ENCODE results near the gene ATG16L1. TPM values are rescaled to one million over a fixed set of nuclear protein-coding genes. Genes with fewer than 3 reads are reported as not detected.

ATG16L1 gene
- total and polyA plus RNA-seq, 7 donors, result 16.2 to 37.3 (median 19.6) TPM

GRCh38 chr2:233211548-233211895, 40.0 kb upstream of the ATG16L1 start:
- peaks cover 0 to 27% (median 24%) of the 10 kb centered on the region in 4 donors for H3K4me1 ChIP-seq
- intact Hi-C loops (cut with DNase I), result no loop called here
- H3K36me3 ChIP-seq, result no peaks in the 10 kb centered on the region
- no peak for DNase-seq
- no peak for TF ChIP-seq EP300 (IDR thresholded peaks at IDR 0.05)
- no peak for TF ChIP-seq POLR2AphosphoS5 (IDR thresholded peaks at IDR 0.05)
- no peak for TF ChIP-seq POLR2A (IDR thresholded peaks at IDR 0.05)
- no peak for TF ChIP-seq CTCF (IDR thresholded peaks at IDR 0.05)
- 75 to 83% methylated on average over 3 of the region's 3 CpGs for WGBS, 2 donors
- H3K4me3 ChIP-seq, result peak overlapping the region in 3 of 4 donors; percentile 14 to 23 (median 20)
- no peaks in the 10 kb centered on the region for H3K9me3 ChIP-seq
- peak overlapping the region; percentile 8 to 67 (median 50) for H3K27ac ChIP-seq
- no peaks in the 10 kb centered on the region for H3K27me3 ChIP-seq

- WGBS, 2 donors, result 76 to 91% methylated on average over 15 of the region's 15 CpGs
- Histone ChIP-seq H3K9me3 (no peaks in the 10 kb centered on the region), H3K4me1 (peaks cover 0 to 27% (median 24%) of the 10 kb centered on the region in 4 donors), H3K36me3 (no peaks in the 10 kb centered on the region), H3K4me3 (no peak overlapping the region), H3K27ac (no peak overlapping the region), H3K27me3 (no peaks in the 10 kb centered on the region)
- no peak for TF ChIP-seq CTCF (IDR thresholded peaks at IDR 0.05)
- TF ChIP-seq POLR2A (IDR thresholded peaks at IDR 0.05), result no peak
- no peak for TF ChIP-seq EP300 (IDR thresholded peaks at IDR 0.05)
- TF ChIP-seq POLR2AphosphoS5 (IDR thresholded peaks at IDR 0.05), result no peak
- intact Hi-C loops (cut with DNase I), result no loop called here
- no peak for DNase-seq
Measured at GRCh38 chr2:233213011-233213410, 38.5 kb upstream of the ATG16L1 start.

- Histone ChIP-seq H3K27me3 (no peaks in the 10 kb centered on the region), H3K4me1 (peaks cover 0 to 27% (median 24%) of the 10 kb centered on the region in 4 donors), H3K27ac (no peak overlapping the region), H3K36me3 (no peaks in the 10 kb centered on the region), H3K9me3 (no peaks in the 10 kb centered on the region), H3K4me3 (no peak overlapping the region)
- intact Hi-C loops (cut with DNase I), result no loop called here
- no peak for TF ChIP-seq CTCF (IDR thresholded peaks at IDR 0.05)
- no peak for TF ChIP-seq POLR2A (IDR thresholded peaks at IDR 0.05)
- TF ChIP-seq EP300 (IDR thresholded peaks at IDR 0.05), result no peak
- TF ChIP-seq POLR2AphosphoS5 (IDR thresholded peaks at IDR 0.05), result no peak
- WGBS, 2 donors, result 90 to 93% methylated on average over 6 of the region's 6 CpGs
- no peak for DNase-seq
Measured at GRCh38 chr2:233213975-233214374, 37.5 kb upstream of the ATG16L1 start.

- DNase-seq, result no peak
- H3K4me1 ChIP-seq, result no peaks in the 10 kb centered on the region
- intact Hi-C loops (cut with DNase I), result no loop called here
- H3K9me3 ChIP-seq, result no peaks in the 10 kb centered on the region
- no peaks in the 10 kb centered on the region for H3K27me3 ChIP-seq
- no peak overlapping the region for H3K27ac ChIP-seq
- no peaks in the 10 kb centered on the region for H3K36me3 ChIP-seq
- WGBS, 2 donors, result 62 to 79% methylated on average over 8 of the region's 8 CpGs
- TF ChIP-seq EP300 (IDR thresholded peaks at IDR 0.05), result no peak
- TF ChIP-seq CTCF (IDR thresholded peaks at IDR 0.05), result no peak
- TF ChIP-seq POLR2A (IDR thresholded peaks at IDR 0.05), result no peak
- no peak for TF ChIP-seq POLR2AphosphoS5 (IDR thresholded peaks at IDR 0.05)
- H3K4me3 ChIP-seq, result no peak overlapping the region
Measured at GRCh38 chr2:233217892-233218377, 33.5 kb upstream of the ATG16L1 start.

GRCh38 chr2:233218836-233219235, 32.6 kb upstream of the ATG16L1 start:
- WGBS, 2 donors, result 98% methylated on average over 6 of the region's 6 CpGs
- TF ChIP-seq POLR2A (IDR thresholded peaks at IDR 0.05), result no peak
- no peak for TF ChIP-seq POLR2AphosphoS5 (IDR thresholded peaks at IDR 0.05)
- TF ChIP-seq EP300 (IDR thresholded peaks at IDR 0.05), result no peak
- TF ChIP-seq CTCF (IDR thresholded peaks at IDR 0.05), result no peak
- intact Hi-C loops (cut with DNase I), result no loop called here
- Histone ChIP-seq H3K9me3 (no peaks in the 10 kb centered on the region), H3K27ac (no peak overlapping the region), H3K4me1 (no peaks in the 10 kb centered on the region), H3K4me3 (no peak overlapping the region), H3K36me3 (no peaks in the 10 kb centered on the region), H3K27me3 (no peaks in the 10 kb centered on the region)
- DNase-seq, result no peak
